Left lobe of liver (tissue), 1 donor: ENCODE data around the gene ZC3H12A. TPM values are rescaled to one million over a fixed set of nuclear protein-coding genes. Genes with fewer than 3 reads are reported as not detected.

Source experiments
- total RNA-seq: library from RNA; stranded (reverse); gene quantifications from one replicate; pipeline ENCODE4 v1.2.1, GENCODE V29; 2021
- donor health status: DM: no; HTN: yes; CAD: no.

The ZC3H12A gene
- total RNA-seq, 1 donor from 2014 or later, result 3.0 TPM

Other genes starting within 250 kb of the ZC3H12A start
- gene MEAF6, start 40.2 kb downstream of the ZC3H12A start, total RNA-seq, result 16.0 TPM
- 6.9 TPM for gene SNIP1, start 79.7 kb downstream of the ZC3H12A start, total RNA-seq
- 6.8 TPM for gene DNALI1, start 82.4 kb downstream of the ZC3H12A start, total RNA-seq
- gene GNL2, start 121.4 kb downstream of the ZC3H12A start, total RNA-seq, result 11.5 TPM
- not detected for gene RSPO1, start 160.3 kb downstream of the ZC3H12A start, total RNA-seq
- gene CDCA8, start 217.9 kb downstream of the ZC3H12A start, total RNA-seq, result 0.55 TPM